H1 (cell line): ENCODE data around the gene GALE. TPM values are rescaled to one million over a fixed set of nuclear protein-coding genes. Genes with fewer than 3 reads are reported as not detected.

Experiments used
- CTCF ChIA-PET: fragments of 300-600 bp; sonication (Branson Sonifier 250); formaldehyde crosslinking; loops from one replicate; lab custom pipeline; 2021; ENCODE audit not compliant: partially characterized antibody; lab: Charles Lee
- POLR2A ChIA-PET: fragments of 300-600 bp; sonication (Branson Sonifier 250); formaldehyde crosslinking; loops from one replicate; lab custom pipeline; 2021; ENCODE audit warnings: inconsistent platforms; ENCODE audit not compliant: partially characterized antibody; lab: Charles Lee
- DNase-seq, 2 experiments: peaks; one replicate each; pipeline versions ENCODE4 v3.0.0 to v3.0.0-alpha.2; 2010 to 2022; ENCODE audit warnings: low spot score in 2 of 2, low read depth in 1 of 2, mixed read lengths in 1 of 2
- FAIRE-seq: peaks from 2 replicates; lab custom pipeline; 2011; peaks lifted over from hg19 to GRCh38; lab: Jason Lieb, UNC
- H2AFZ ChIP-seq: 2 replicates; pipeline ENCODE4 v1.8.1; 2012; ENCODE audit warnings: low read length, inconsistent platforms
- H2AK5ac ChIP-seq: 2 replicates; pipeline ENCODE4 v1.6.1; 2013; ENCODE audit warnings: low read depth, low read length
- H2BK120ac ChIP-seq: replicated peaks from 2 replicates; pipeline ENCODE3; 2013; ENCODE audit warnings: low read depth, low read length, inconsistent platforms
- H2BK12ac ChIP-seq: 2 replicates; pipeline ENCODE4 v1.6.1; 2013; ENCODE audit warnings: low read depth, low read length
- H2BK15ac ChIP-seq: 2 replicates; pipeline ENCODE4 v1.6.1; 2013; ENCODE audit warnings: low read length
- H2BK20ac ChIP-seq: 2 replicates; pipeline ENCODE4 v1.6.1; 2013; ENCODE audit warnings: low read length
- H2BK5ac ChIP-seq: 2 replicates; pipeline ENCODE4 v1.6.1; 2013; ENCODE audit warnings: low read depth, low read length
- H3K14ac ChIP-seq: 2 replicates; pipeline ENCODE4 v1.6.1; 2013; ENCODE audit warnings: inconsistent platforms; ENCODE audit not compliant: insufficient read length
- H3K18ac ChIP-seq: 2 replicates; pipeline ENCODE4 v1.6.1; 2013; ENCODE audit warnings: low read length; ENCODE audit errors: extremely low read depth
- H3K23ac ChIP-seq: 2 replicates; pipeline ENCODE4 v1.6.1; 2013; ENCODE audit warnings: inconsistent platforms; ENCODE audit not compliant: insufficient read length
- H3K23me2 ChIP-seq: 2 replicates; pipeline ENCODE4 v1.6.1; 2013; ENCODE audit warnings: low read depth, low read length
- H3K27ac ChIP-seq: 2 replicates; pipeline ENCODE4 v1.6.1; 2011; ENCODE audit warnings: low read depth, low read length, inconsistent platforms
- H3K27me3 ChIP-seq, 4 experiments: replicated peaks in 1 of 4; 1 replicate in 1 of 4; 2 replicates in 3 of 4; pipeline versions ENCODE4 v1.6.1 to v1.8.1; 2011 to 2013; ENCODE audit warnings: low read length in 3 of 4, mild to moderate bottlenecking in 3 of 4, inconsistent platforms in 2 of 4, mixed read lengths in 2 of 4, moderate library complexity in 1 of 4; ENCODE audit not compliant: control insufficient read depth in 3 of 4, insufficient read depth in 3 of 4; ENCODE audit errors: extremely low read depth in 1 of 4
- H3K36me3 ChIP-seq, 4 experiments: 2 replicates each; pipeline versions ENCODE4 v1.6.1 to v1.8.1; 2011 to 2013; ENCODE audit warnings: mild to moderate bottlenecking in 4 of 4, low read length in 3 of 4, moderate library complexity in 2 of 4, control low read depth in 1 of 4, inconsistent platforms in 1 of 4; ENCODE audit not compliant: insufficient read depth in 4 of 4, control insufficient read depth in 2 of 4
- H3K4ac ChIP-seq: replicated peaks from 2 replicates; pipeline ENCODE3; 2013; ENCODE audit warnings: low read length, low read depth, mixed read lengths, inconsistent platforms; ENCODE audit not compliant: insufficient read length
- H3K4me1 ChIP-seq, 4 experiments: replicated peaks in 1 of 4; 1 replicate in 1 of 4; 2 replicates in 3 of 4; pipeline versions ENCODE4 v1.6.1 to v1.8.1; 2011 to 2013; ENCODE audit warnings: low read length in 3 of 4, inconsistent platforms in 2 of 4, mixed read lengths in 1 of 4; ENCODE audit not compliant: insufficient read depth in 4 of 4, control insufficient read depth in 3 of 4
- H3K4me2 ChIP-seq, 2 experiments: 2 replicates each; pipeline versions ENCODE4 v1.6.1 to v1.8.1; 2011 to 2013; ENCODE audit warnings: low read depth in 2 of 2, low read length in 2 of 2, control low read depth in 1 of 2, inconsistent platforms in 1 of 2, mild to moderate bottlenecking in 1 of 2; ENCODE audit not compliant: insufficient read depth in 1 of 2
- H3K4me3 ChIP-seq, 4 experiments: fragments of 200-600, 300-600 bp in 1 of 4; sonication (generic), shearing (Covaris generic), sonication (Bioruptor Twin) in 1 of 4; 2 replicates each; pipeline versions ENCODE4 v1.5.1 to v1.8.1; 2011 to 2016; ENCODE audit warnings: low read length in 4 of 4, low read depth in 3 of 4, control low read depth in 2 of 4, inconsistent platforms in 2 of 4, mild to moderate bottlenecking in 2 of 4, mixed read lengths in 1 of 4, moderate library complexity in 1 of 4; ENCODE audit not compliant: insufficient read depth in 2 of 4; ENCODE audit errors: extremely low read depth in 1 of 4
- H3K56ac ChIP-seq: replicated peaks from 2 replicates; pipeline ENCODE3; 2013; ENCODE audit warnings: low read depth, mild to moderate bottlenecking, mixed read lengths, low read length, inconsistent platforms; ENCODE audit not compliant: insufficient read length
- H3K79me1 ChIP-seq: 2 replicates; pipeline ENCODE4 v1.6.1; 2013; ENCODE audit warnings: low read depth, low read length, control low read depth
- H3K79me2 ChIP-seq, 2 experiments: 2 replicates each; pipeline versions ENCODE4 v1.6.1 to v1.8.1; 2012 to 2013; ENCODE audit warnings: low read length in 2 of 2, mild to moderate bottlenecking in 2 of 2, inconsistent platforms in 1 of 2; ENCODE audit not compliant: insufficient read depth in 2 of 2, control insufficient read depth in 1 of 2
- H3K9ac ChIP-seq, 4 experiments: replicated peaks in 1 of 4; 1 replicate in 1 of 4; 2 replicates in 3 of 4; pipeline versions ENCODE4 v1.6.1 to v1.8.1; 2011 to 2013; ENCODE audit warnings: low read depth in 3 of 4, low read length in 3 of 4, control low read depth in 2 of 4, mild to moderate bottlenecking in 2 of 4, moderate library complexity in 2 of 4, inconsistent platforms in 1 of 4; ENCODE audit errors: extremely low read depth in 1 of 4
- H3K9me3 ChIP-seq, 2 experiments: 2 replicates each; pipeline versions ENCODE4 v1.6.1 to v1.8.1; 2012 to 2013; ENCODE audit warnings: mild to moderate bottlenecking in 2 of 2, moderate library complexity in 2 of 2, control low read depth in 1 of 2, inconsistent platforms in 1 of 2, low read depth in 1 of 2, low read length in 1 of 2, mixed read lengths in 1 of 2; ENCODE audit not compliant: insufficient read depth in 2 of 2
- H4K20me1 ChIP-seq, 2 experiments: replicated peaks in 1 of 2; 2 replicates each; pipeline versions ENCODE3 to v1.8.1; 2011 to 2013; ENCODE audit warnings: inconsistent platforms in 2 of 2, low read length in 2 of 2, mild to moderate bottlenecking in 1 of 2; ENCODE audit not compliant: insufficient read depth in 2 of 2, control insufficient read depth in 1 of 2
- H4K5ac ChIP-seq: 2 replicates; pipeline ENCODE4 v1.6.1; 2013; ENCODE audit warnings: low read length, low read depth, mixed read lengths, inconsistent platforms; ENCODE audit not compliant: insufficient read length
- H4K8ac ChIP-seq: 2 replicates; pipeline ENCODE4 v1.8.0; 2013; ENCODE audit warnings: mild to moderate bottlenecking, moderate library complexity, low read length, inconsistent platforms; ENCODE audit not compliant: insufficient read depth; ENCODE audit errors: extremely low read depth
- H4K91ac ChIP-seq: replicated peaks from 2 replicates; pipeline ENCODE3; 2013; ENCODE audit warnings: low read length, mixed read lengths, inconsistent platforms; ENCODE audit not compliant: insufficient read length
- ASH2L ChIP-seq: fragments of 200-600, 300-600 bp; sonication (generic); IDR thresholded peaks from one replicate; pipeline ENCODE4 v1.7.1; 2017; ENCODE audit warnings: low read length
- CBX5 ChIP-seq: fragments of 300-800, 300-1000 bp; sonication (generic); IDR thresholded peaks from 2 replicates; pipeline ENCODE4 v1.7.1; 2016; ENCODE audit warnings: antibody characterized with exemption, low read length, low read depth
- KDM5A ChIP-seq: fragments of 200-600 bp; IDR thresholded peaks from 2 replicates; pipeline ENCODE4 v1.7.1; 2012; ENCODE audit warnings: mild to moderate bottlenecking, low read length, inconsistent platforms, mixed read lengths
- SIN3A ChIP-seq, 2 experiments: IDR thresholded peaks in 1 of 2; conservative IDR thresholded peaks in 1 of 2; 2 replicates each; pipeline ENCODE4 v1.6.1; 2011 to 2012; ENCODE audit warnings: low read length in 2 of 2, improper control_type of control experiment in 1 of 2, low read depth in 1 of 2, mild to moderate bottlenecking in 1 of 2
- SP1 ChIP-seq: IDR thresholded peaks from 2 replicates; pipeline ENCODE4 v1.6.1; 2011; ENCODE audit warnings: low read depth, low read length
- TAF7 ChIP-seq: optimal IDR thresholded peaks from 2 replicates; pipeline ENCODE3; 2011; ENCODE audit warnings: low read depth, mild to moderate bottlenecking, inconsistent platforms, low read length, moderate library complexity, borderline replicate concordance
- ZNF274 ChIP-seq: IDR thresholded peaks from 2 replicates; pipeline ENCODE4 v1.7.0; 2012; ENCODE audit warnings: low read length, borderline replicate concordance; ENCODE audit errors: extremely low read depth
- WGBS, 2 experiments: shearing (Covaris generic) in 1 of 2; methylation state at CpG; one replicate each; pipeline versions ENCODE4 v1.1.6 to v1.1.7; 2013 to 2015; ENCODE audit warnings: low lambda C conversion rate in 2 of 2, mixed read lengths in 2 of 2, inconsistent platforms in 1 of 2, low coverage in 1 of 2, missing lambda C conversion rate in 1 of 2; ENCODE audit not compliant: insufficient replicate concordance in 2 of 2, insufficient coverage in 1 of 2, insufficient read length in 1 of 2; ENCODE audit errors: extremely low coverage in 1 of 2, missing lambda C conversion rate in 1 of 2; 5-methylcytosine and 5-hydroxymethylcytosine counted together
- polyA plus RNA-seq, 7 experiments: library from polyadenylated mRNA; depleted of rRNA in 3 of 7; stranded (reverse) in 5 of 7; unstranded in 2 of 7; fragments of >200 nt in 5 of 7; fragments of 200-250 nt in 2 of 7; gene quantifications; 1 replicate in 5 of 7; 2 replicates in 1 of 7; 4 replicates in 1 of 7; pipeline versions ENCODE4 v1.2.1 to v1.2.3, GENCODE V29; 2011 to 2013; ENCODE audit warnings: missing spikeins in 2 of 7, mixed read lengths in 2 of 7
- total RNA-seq: library from RNA; stranded (reverse); fragmentation: NEBNext Ultra II Directional; extraction: Animal tissue kit (Norgen Biotek cat#: 25700); gene quantifications from 2 replicates; pipeline ENCODE4 v1.2.1, GENCODE V29; 2021

The GALE gene
- total and polyA plus RNA-seq, 2 of the 8 experiments (the other 6 are each of a cell fraction or from before 2014, with no cell fraction given) = 26.0 to 33.9 TPM

DNA sequence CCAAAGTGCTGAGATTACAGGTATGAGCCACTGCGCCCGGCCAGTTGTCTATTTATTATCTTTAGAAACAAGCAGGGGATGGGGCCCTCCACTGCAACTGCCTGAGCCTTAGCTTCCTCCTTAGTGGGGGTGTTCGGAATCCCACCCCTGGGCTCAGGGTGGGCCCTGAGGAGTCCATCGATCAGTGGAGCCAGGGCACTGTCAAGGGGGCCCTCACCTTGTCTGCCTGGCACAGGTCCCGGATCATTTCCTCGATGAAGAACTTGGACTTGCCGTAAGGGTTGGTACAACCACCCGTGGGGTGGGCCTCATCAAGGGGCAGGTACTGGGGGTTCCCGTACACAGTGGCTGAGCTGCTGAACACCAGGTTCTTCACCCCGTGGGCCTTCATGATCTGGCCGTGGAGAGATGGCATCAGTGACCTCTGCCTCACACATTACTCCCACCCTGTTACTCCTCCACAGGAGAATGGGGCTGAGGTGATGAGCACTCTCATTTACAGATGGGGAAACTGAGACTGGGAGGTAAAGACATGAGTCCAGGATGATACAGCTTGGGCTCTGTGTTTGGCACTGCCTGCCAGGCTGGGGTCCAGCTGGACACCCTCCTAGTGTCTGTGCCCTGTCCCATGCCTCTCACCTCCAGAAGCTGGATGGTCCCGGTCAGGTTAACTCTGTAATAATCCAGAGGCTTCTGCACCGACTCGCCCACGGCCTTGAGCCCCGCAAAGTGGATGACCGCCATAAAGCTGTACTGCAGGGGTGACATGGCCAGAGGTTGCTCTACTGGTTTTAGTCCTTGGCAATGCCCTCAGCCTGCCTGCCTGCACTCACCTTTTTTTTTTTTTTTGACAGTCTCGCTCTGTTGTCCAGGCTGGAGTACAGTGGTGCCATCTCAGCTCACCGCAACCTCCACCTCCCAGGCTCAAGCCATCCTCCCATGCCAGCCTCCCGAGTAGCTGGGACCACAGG, 2.8 kb downstream of the GALE start:
- Histone ChIP-seq H4K5ac (no peak overlapping the region), H3K4me1 (peaks cover 0 to 14% (median 11%) of the 10 kb centered on the region in 4 experiments; a peak in 6 of 7 replicates), H2AK5ac (no peak overlapping the region), H3K79me1 (peaks cover 5% of the 10 kb centered on the region; the same call in 1 of the 2 replicates), H3K36me3 (peaks cover 6 to 31% (median 22%) of the 10 kb centered on the region in 4 experiments; a peak in 6 of 8 replicates), H3K23ac (no peak overlapping the region), H4K20me1 (peaks cover 7 to 8% of the 10 kb centered on the region in 2 experiments), H3K4me2 (no peak overlapping the region), H4K91ac (no peak overlapping the region), H3K27me3 (no peaks in the 10 kb centered on the region; a peak in 1 of 7 replicates), H2BK15ac (no peak overlapping the region), H3K4me3 (no peak overlapping the region), H4K8ac (no peak overlapping the region), H3K56ac (no peak overlapping the region), H2AFZ (no peak overlapping the region), H3K23me2 (peaks cover 16% of the 10 kb centered on the region), H2BK12ac (no peak overlapping the region), H3K18ac (no peak overlapping the region), H2BK5ac (no peak overlapping the region; the same call in 1 of the 2 replicates), H3K4ac (no peak overlapping the region), H3K14ac (no peak overlapping the region), H2BK120ac (no peak overlapping the region), H3K9me3 (no peaks in the 10 kb centered on the region), H3K27ac (no peak overlapping the region), H3K79me2 (peaks cover 0 to 6% of the 10 kb centered on the region in 2 experiments; a peak in 2 of 4 replicates), H3K9ac (no peak overlapping the region), H2BK20ac (no peak overlapping the region)
- FAIRE-seq = no peak
- DNase-seq = no peak
- 96% methylated on average over 20 of the region's 20 CpGs; no CpG with 5 or more reads in 1 of the 2 experiments for WGBS, 2 experiments
- TF ChIP-seq CBX5 (no peak), SIN3A (conservative IDR thresholded peaks at IDR 0.05 in 1 of 2, IDR thresholded peaks at IDR 0.05 in 1 of 2; ENCODE audit: low read depth in 1 of 2, low read length in 2 of 2) (0 out of 4 replicates have a peak, but pooled peaks of 1 of the 2 experiments have one; percentile 1), TAF7 (no peak), SP1 (no peak), ZNF274 (no peak), ASH2L (no peak), KDM5A (no peak)
- CTCF ChIA-PET = interaction anchor here (0.6 to 5.3 kb wide), 20 partner anchors 7 to 593 kb away, joined by 3 to 66 read pairs (median 3); partner anchors contain the start of genes CNR2 and PITHD1
- POLR2A ChIA-PET = interaction anchor here (1.0 to 16.2 kb wide), 10 partner anchors 8 to 313 kb away, joined by 3 to 192 read pairs (median 4); partner anchors contain the start of genes ELOA, FUCA1, HMGCL and LYPLA2
